GM18909 (cell line): Measurements from ENCODE around the gene CDCA3.

ENCODE experiments used
- ATAC-seq: cut with Tn5 transposase; IDR thresholded peaks from one replicate; pipeline ENCODE4 v1.9.1; 2021; ENCODE audit warnings: mild to moderate bottlenecking; ENCODE audit not compliant: unreplicated experiment, poor library complexity

Gene CDCA3

GRCh38 chr12:6824085-6824775 lies 26.9 kb downstream of the CDCA3 start:
- ATAC-seq = no peak

GRCh38 chr12:6823182-6824084 lies 27.7 kb downstream of the CDCA3 start:
- no peak for ATAC-seq

GRCh38 chr12:6822426-6823135 lies 28.5 kb downstream of the CDCA3 start:
- no peak for ATAC-seq

GRCh38 chr12:6821591-6822425 lies 29.3 kb downstream of the CDCA3 start, which contains the start of gene GPR162:
TSS of gene GPR162 (plus strand) at chr12:6821821. CDS start at chr12:6823899, 2,078 bp downstream.
- no peak for ATAC-seq

- ATAC-seq = no peak
Measured at GRCh38 chr12:6820166-6820565, 30.9 kb downstream of the CDCA3 start.

- ATAC-seq = no peak
Measured at GRCh38 chr12:6819106-6820030, 31.7 kb downstream of the CDCA3 start.

- ATAC-seq = no peak
Measured at GRCh38 chr12:6818645-6819044, 32.4 kb downstream of the CDCA3 start.

- ATAC-seq = no peak
Measured at GRCh38 chr12:6818222-6818621, 32.9 kb downstream of the CDCA3 start.

GRCh38 chr12:6817662-6818157 lies 33.4 kb downstream of the CDCA3 start:
- no peak for ATAC-seq

GRCh38 chr12:6817098-6817497 lies 34.0 kb downstream of the CDCA3 start:
- ATAC-seq = no peak

GRCh38 chr12:6816598-6816997 lies 34.5 kb downstream of the CDCA3 start:
- no peak for ATAC-seq

- ATAC-seq = no peak
Measured at GRCh38 chr12:6813363-6813762, 37.7 kb downstream of the CDCA3 start.

GRCh38 chr12:6810758-6811157 lies 40.3 kb downstream of the CDCA3 start:
- ATAC-seq = no peak

GRCh38 chr12:6809056-6809455 lies 42.0 kb downstream of the CDCA3 start:
- ATAC-seq = no peak

GRCh38 chr12:6807170-6807569 lies 43.9 kb downstream of the CDCA3 start:
- no peak for ATAC-seq

GRCh38 chr12:6799147-6799546 lies 51.9 kb downstream of the CDCA3 start:
- no peak for ATAC-seq
